OCI-LY3 (cell line): Measurements from ENCODE around the gene LACTB.

Source experiments
- H2AFZ ChIP-seq: fragments of 200-600, 300-600 bp; shearing (Covaris generic); 2 replicates; pipeline ENCODE4 v1.6.0; 2014; ENCODE audit warnings: antibody characterized with exemption, low read depth, low read length
- H3K27ac ChIP-seq: fragments of 200-600, 300-600 bp; sonication (generic); 2 replicates; pipeline ENCODE4 v1.5.1; 2014; ENCODE audit warnings: mild to moderate bottlenecking, low read length, moderate library complexity, mixed read lengths
- H3K27me3 ChIP-seq: fragments of 200-600, 300-600 bp; sonication (generic); 2 replicates; pipeline ENCODE4 v1.6.1; 2014; ENCODE audit warnings: low read depth, low read length, mixed read lengths
- H3K36me3 ChIP-seq: fragments of 200-600, 300-600 bp; sonication (generic); replicated peaks from 2 replicates; pipeline ENCODE3; 2014; ENCODE audit warnings: low read depth, low read length, mixed read lengths
- H3K4me1 ChIP-seq: fragments of 300-600, 200-600 bp; sonication (generic); 2 replicates; pipeline ENCODE4 v1.6.1; 2014; ENCODE audit warnings: low read length, mixed read lengths
- H3K4me2 ChIP-seq: fragments of 200-600, 300-600 bp; sonication (generic); 2 replicates; pipeline ENCODE4 v1.6.1; 2014; ENCODE audit warnings: low read length, mixed read lengths
- H3K4me3 ChIP-seq: fragments of 300-600, 200-600 bp; sonication (generic); 2 replicates; pipeline ENCODE4 v1.5.1; 2014; ENCODE audit warnings: antibody characterized with exemption, mild to moderate bottlenecking, low read length, moderate library complexity
- H3K79me2 ChIP-seq: fragments of 300-600, 200-600 bp; shearing (Covaris generic); 2 replicates; pipeline ENCODE4 v1.6.1; 2014; ENCODE audit warnings: mild to moderate bottlenecking, low read length, mixed read lengths
- H3K9ac ChIP-seq: fragments of 300-600, 200-600 bp; shearing (Covaris generic); 2 replicates; pipeline ENCODE4 v1.6.0; 2014; ENCODE audit warnings: mild to moderate bottlenecking, low read length, moderate library complexity
- H3K9me3 ChIP-seq: fragments of 200-600, 300-600 bp; shearing (Covaris generic); 2 replicates; pipeline ENCODE4 v1.6.1; 2014; ENCODE audit warnings: low read length, mixed read lengths; ENCODE audit not compliant: insufficient read depth
- H4K20me1 ChIP-seq: fragments of 200-600, 300-600 bp; sonication (generic); 2 replicates; pipeline ENCODE4 v1.6.1; 2016; ENCODE audit warnings: low read length, mixed read lengths; ENCODE audit not compliant: insufficient read depth
- CTCF ChIP-seq: fragments of 200-600, 300-600 bp; sonication (generic); IDR thresholded peaks from 2 replicates; pipeline ENCODE4 v1.5.1; 2014; ENCODE audit warnings: antibody characterized with exemption, low read length, low read depth
- EZH2phosphoT487 ChIP-seq: fragments of 200-600 bp; shearing (Covaris generic); IDR thresholded peaks from 2 replicates; pipeline ENCODE4 v1.6.1; 2018; ENCODE audit warnings: antibody characterized with exemption, mixed run types, low read depth

Gene LACTB

GRCh38 chr15:63140936-63141335 is 19.3 kb downstream of the LACTB start:
- H3K9me3 ChIP-seq = no peaks in the 10 kb centered on the region
- no peaks in the 10 kb centered on the region for H4K20me1 ChIP-seq
- H3K4me2 ChIP-seq = no peak overlapping the region
- H3K79me2 ChIP-seq = no peaks in the 10 kb centered on the region
- no peak overlapping the region for H3K4me3 ChIP-seq
- H3K9ac ChIP-seq = no peak overlapping the region
- no peak overlapping the region for H2AFZ ChIP-seq
- no peaks in the 10 kb centered on the region for H3K27me3 ChIP-seq
- H3K36me3 ChIP-seq = peaks cover 4% of the 10 kb centered on the region
- TF ChIP-seq CTCF = no peak
- TF ChIP-seq EZH2phosphoT487 = no peak
- no peaks in the 10 kb centered on the region for H3K4me1 ChIP-seq
- H3K27ac ChIP-seq = no peak overlapping the region

GRCh38 chr15:63145426-63145825 is 23.8 kb downstream of the LACTB start:
- no peaks in the 10 kb centered on the region for H3K4me1 ChIP-seq
- H3K79me2 ChIP-seq = no peaks in the 10 kb centered on the region
- H3K4me2 ChIP-seq = no peak overlapping the region
- TF ChIP-seq EZH2phosphoT487 (no peak), CTCF (no peak)
- no peak overlapping the region for H3K4me3 ChIP-seq
- H3K9me3 ChIP-seq = no peaks in the 10 kb centered on the region
- no peak overlapping the region for H2AFZ ChIP-seq
- H4K20me1 ChIP-seq = no peaks in the 10 kb centered on the region
- peaks cover 4% of the 10 kb centered on the region for H3K36me3 ChIP-seq
- H3K9ac ChIP-seq = no peak overlapping the region
- no peak overlapping the region for H3K27ac ChIP-seq
- H3K27me3 ChIP-seq = no peaks in the 10 kb centered on the region

- Histone ChIP-seq H2AFZ (no peak overlapping the region), H3K79me2 (no peaks in the 10 kb centered on the region), H3K9ac (no peak overlapping the region), H3K27me3 (no peaks in the 10 kb centered on the region), H3K4me2 (no peak overlapping the region), H3K4me3 (no peak overlapping the region), H3K4me1 (no peaks in the 10 kb centered on the region), H3K27ac (no peak overlapping the region), H3K36me3 (peaks cover 7% of the 10 kb centered on the region), H4K20me1 (no peaks in the 10 kb centered on the region), H3K9me3 (no peaks in the 10 kb centered on the region)
- no peak for TF ChIP-seq EZH2phosphoT487
- TF ChIP-seq CTCF = no peak
Measured at GRCh38 chr15:63146684-63147083, 25.0 kb downstream of the LACTB start.

DNA sequence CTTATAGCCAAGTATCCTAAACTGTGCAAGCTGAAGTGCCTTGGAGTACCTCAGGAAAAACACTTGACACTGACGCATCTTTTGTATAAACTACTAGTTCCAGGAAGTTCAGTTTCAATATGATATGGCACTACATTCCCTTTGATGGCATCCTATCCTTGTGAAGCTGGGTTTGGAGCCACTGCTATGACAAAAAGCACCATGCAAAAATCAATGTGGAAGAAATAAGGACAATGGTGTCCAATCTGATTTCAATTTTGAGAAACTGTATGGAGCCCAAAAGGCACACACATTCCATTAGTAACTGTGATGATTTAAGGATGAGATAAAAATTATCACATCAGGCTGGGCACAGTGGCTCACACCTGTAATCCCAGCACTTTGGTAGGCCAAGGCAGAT is 30.0 kb downstream of the LACTB start:
- no peak for TF ChIP-seq EZH2phosphoT487
- TF ChIP-seq CTCF = no peak
- H3K9ac ChIP-seq = no peak overlapping the region
- H2AFZ ChIP-seq = no peak overlapping the region

More for the DNA sequence above, 30.0 kb downstream of the LACTB start:
- H3K4me3 ChIP-seq = no peak overlapping the region
- peaks cover 11% of the 10 kb centered on the region for H3K79me2 ChIP-seq
- H3K4me1 ChIP-seq = peaks cover 5% of the 10 kb centered on the region
- H3K4me2 ChIP-seq = no peak overlapping the region
- no peaks in the 10 kb centered on the region for H4K20me1 ChIP-seq
- peaks cover 12% of the 10 kb centered on the region for H3K36me3 ChIP-seq
- no peaks in the 10 kb centered on the region for H3K27me3 ChIP-seq
- H3K9me3 ChIP-seq = no peaks in the 10 kb centered on the region
- H3K27ac ChIP-seq = no peak overlapping the region
